ENCODE results near the gene GADD45G.

Gene GADD45G, protein sequence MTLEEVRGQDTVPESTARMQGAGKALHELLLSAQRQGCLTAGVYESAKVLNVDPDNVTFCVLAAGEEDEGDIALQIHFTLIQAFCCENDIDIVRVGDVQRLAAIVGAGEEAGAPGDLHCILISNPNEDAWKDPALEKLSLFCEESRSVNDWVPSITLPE

DNA sequence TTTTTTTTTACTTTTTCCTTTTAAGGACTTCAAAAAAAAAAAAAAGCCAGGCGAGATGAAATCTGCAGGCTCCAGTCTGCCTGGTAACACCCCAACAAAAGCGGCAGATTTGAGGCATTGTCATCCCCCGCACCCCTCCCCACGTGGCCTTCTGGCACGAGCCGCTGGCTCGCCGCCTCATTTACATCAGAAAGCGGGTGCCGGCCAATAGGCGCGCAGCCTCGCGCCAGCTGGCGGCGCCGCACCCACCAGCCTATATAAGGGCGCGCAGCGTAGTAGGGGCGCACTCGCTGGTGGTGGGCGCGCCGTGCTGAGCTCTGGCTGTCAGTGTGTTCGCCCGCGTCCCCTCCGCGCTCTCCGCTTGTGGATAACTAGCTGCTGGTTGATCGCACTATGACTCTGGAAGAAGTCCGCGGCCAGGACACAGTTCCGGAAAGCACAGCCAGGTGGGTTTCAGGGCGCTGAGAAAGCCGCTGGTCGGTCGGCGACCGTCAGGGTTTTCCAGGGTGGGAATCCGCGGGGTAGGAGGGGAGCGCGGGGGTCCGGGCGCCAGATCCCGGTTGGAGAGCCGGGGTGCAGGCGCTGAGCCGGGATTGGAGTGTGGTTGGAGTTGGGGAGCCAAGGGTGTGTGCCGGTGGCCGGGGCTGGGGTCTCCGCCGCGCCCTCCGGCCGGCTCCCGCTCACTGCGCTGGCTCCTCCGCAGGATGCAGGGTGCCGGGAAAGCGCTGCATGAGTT lies at the start of gene GADD45G:
TSS of gene GADD45G (plus strand) at position 284 of the 736 bp plus-strand sequence. CDS start at position 394, 110 bp downstream.
- DNase-seq (ENCODE audit: low read depth) = no peak

DNA sequence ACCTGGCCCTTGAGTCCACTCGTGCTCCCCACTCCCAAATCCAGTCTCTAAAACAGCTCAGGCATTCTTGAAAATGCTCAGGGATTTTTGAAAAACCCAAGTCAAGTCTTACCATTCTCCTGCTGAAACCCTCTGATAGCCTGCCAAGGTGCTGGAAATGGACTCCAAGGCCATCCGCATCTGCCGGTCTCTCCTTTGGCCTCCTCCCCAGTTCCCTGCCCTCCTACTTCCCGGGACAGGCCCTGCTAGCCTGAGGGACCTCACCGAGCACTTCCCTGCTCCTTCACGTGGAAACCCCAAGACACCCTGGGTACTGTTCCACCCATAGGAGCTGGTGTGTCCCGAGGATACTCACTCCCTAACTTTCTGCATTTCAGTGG lies 49.8 kb upstream of the GADD45G start:
- DNase-seq (ENCODE audit: low read depth) = no peak

DNA sequence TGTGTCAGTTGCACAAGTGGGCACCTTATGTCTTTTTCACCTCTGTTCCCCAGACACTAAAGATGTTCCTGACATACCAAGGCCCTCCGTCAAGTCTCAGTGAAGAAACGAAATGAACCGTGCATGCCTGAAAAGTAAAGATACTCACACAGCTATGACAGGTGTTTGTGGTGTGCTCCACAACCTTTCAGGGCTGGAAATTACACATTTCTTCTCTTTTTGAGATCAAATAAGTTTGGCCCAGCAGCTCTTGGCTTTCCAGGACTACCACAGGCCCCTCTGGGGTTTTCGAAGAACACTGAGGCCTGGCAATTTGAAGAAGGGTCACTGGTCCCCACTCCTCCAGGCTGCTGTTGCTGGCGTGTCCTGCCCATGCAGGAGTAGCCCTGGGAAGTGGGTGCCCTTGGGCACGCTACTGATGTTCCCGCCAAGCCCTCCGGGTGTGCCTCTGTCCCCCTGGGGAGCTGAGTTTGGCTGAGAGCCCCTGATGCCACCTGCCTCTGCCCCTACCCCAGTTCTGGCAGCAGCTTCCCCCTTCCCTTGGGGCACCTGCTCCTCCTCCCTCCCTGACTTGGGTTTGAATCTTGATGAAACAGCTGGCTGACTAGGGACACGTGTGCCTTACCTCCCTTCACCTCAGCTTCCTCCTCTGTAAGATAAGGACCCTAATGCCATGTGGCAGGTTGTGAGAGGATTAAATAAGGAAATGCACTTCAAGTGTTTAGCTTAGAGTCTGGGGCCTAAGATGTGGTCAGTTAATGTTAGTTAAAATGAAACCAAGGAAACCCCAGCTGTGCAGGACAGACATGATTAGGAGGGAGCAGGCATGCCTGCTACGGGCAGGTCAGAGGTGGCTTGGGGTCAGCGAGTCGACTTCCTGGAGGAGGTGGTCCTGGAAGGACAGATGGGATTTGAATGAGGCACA lies 49.1 kb upstream of the GADD45G start:
- no peak for DNase-seq (ENCODE audit: low read depth)

DNA sequence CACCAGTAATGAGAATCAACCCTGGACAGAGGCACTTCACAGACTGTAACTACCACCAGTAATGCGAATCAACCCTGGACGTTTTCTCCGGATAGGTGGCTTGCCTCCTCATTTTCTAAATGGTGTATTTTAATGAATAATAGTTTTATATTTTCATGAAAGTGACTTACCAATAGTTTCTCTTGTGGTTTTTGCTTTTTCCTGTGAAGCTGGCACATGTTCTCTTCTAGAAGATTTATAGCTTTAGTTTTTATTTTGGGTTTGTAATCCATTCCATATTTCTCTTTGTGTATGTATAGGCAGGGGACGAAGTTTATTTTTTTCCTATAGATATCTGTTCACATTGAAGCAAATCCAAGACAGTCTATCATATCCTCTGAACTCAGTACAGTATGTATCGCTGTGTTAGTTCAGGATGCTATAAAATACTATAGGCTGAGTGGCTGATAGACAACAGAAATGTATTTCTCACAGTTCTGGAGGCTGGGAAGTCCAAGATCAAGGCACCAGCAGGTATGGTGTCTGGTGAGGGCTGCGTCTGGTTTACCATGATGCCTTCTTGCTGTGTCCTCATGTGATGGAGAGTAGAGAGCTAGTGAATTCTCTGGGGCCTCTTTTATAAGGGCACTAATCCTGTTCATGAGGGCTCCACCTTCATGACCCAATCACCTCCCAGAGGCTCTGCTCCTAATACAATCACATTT lies 46.5 kb upstream of the GADD45G start:
- DNase-seq (ENCODE audit: low read depth) = no peak

DNA sequence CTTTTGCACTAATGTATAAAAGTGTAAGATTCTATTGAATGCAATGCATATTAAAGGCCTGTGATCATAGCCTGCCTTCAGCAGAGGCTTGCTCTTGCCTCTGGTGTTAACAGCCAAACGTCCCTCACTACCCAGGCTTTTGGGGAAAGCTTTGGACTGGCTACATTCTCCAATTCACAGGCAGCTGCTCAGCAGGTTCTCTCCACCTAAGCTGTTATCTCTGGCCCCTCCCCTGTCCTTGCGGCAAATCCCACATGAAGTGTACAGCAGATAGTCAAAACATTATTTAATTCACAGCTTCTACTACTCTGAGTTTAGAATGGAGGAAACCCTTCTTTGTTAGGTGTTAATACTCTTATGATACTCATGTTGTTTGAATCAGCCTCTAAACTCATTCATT lies 45.9 kb upstream of the GADD45G start:
- DNase-seq (ENCODE audit: low read depth) = no peak

DNA sequence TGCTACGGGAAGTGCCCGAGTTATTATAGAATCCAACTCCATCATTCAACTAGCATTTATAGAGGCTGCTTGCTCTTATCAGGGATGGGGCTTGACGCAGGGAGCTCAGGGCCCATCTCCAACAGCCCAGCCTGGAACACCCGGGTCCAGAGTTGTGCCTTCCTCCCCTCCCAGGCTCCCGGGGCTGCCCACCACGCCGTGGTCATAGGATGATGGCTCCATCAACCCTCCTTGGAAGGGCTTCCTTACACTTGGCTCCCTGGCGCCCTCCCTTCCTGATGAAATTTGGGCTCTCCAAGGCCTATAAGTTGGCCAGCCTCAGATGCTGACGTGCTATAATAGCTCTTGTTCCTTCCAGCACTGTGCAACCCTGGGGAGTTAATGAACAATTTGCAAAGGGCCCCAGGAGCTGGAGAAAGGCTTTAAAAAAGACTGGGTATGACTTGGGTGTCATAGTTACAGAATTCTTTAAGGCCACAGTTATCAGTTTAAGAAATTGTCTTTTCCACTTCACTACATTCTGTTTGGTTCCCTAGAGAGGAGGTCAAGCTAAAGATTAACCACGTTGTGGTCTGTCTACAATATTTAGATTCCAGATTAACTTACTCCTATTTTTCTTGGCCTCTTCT lies 42.5 kb upstream of the GADD45G start:
- DNase-seq (ENCODE audit: low read depth) = no peak

DNA sequence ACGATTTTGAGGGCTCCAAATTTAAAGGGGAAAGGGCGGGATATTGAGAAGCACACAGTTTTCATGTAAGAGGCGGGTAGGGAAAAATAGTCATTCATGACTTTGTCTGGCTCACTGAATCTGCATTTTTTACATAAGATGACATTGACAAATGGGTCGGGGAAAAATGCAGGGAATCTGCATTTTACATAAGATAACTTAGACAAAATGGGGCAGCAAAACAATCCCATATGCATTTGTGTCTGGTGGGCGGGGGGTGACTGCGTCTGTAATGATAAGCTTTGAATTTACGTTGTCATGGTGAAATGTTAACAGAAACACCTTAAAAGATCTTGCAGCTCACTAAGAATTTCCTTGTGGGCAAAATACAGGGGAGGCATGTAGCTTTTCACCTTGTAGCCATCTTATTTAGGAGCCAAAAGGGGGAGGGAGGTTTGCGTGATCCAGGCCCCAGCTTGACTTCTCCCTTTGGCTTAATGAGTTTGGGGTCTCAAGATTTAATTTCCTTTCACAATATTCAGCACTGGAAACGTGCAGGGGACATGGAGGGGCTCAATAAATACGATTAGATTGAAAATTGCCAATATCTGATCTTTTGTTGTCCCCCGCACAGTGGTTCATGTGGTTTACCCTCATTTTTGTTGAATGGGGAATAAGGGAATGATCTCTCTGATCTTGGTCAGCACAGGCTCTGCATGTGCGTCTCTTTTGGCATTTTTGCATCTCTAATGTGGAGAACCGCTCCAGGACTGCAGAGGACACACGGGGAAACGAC lies 41.1 kb upstream of the GADD45G start:
- DNase-seq (ENCODE audit: low read depth) = no peak

DNA sequence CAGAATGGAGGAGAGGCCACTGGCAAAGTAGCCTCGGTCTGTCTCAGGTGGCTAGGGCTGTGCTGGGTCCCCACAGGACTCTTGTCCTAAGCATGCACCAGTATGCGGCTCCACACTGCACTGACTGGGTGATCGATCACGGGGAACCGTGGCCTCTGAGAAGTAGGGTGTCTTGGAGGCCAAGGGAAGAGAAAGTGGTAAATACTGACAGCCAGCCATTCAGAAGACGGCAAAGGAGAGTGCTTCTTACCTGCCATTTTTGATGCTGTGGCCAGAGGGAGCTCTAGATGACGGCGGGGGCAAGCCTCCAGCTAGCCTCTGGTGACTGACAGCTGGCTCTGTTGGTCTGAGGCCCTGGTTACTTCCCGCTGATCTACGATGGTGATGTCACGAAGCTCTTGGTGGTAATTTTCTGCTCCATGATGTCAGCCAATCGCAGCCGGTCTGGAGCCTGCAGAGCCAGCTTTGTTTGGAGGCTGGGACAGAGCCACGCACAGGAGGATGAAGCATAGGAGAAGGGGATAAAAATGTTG lies 40.4 kb upstream of the GADD45G start:
- no peak for DNase-seq (ENCODE audit: low read depth)

DNA sequence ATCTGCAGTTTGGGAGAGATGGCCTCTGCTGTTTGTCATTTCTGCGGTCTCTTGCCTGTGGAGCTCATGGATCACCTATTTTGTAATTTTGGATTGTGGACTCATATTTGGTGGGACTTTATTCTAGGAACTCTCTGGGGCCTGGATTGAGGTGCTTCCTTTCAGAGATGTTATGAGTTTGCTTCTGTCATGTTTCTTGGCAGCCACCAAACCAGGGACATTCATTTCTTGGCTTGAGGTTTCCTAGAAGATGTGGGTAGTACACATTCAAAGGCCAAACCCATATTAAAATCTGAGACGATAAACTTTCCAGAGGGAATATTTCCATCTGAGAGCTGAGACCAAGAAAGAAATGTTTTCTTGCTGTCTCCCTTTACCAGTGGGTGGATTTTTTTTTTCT lies 37.2 kb upstream of the GADD45G start:
- DNase-seq (ENCODE audit: low read depth) = no peak

DNA sequence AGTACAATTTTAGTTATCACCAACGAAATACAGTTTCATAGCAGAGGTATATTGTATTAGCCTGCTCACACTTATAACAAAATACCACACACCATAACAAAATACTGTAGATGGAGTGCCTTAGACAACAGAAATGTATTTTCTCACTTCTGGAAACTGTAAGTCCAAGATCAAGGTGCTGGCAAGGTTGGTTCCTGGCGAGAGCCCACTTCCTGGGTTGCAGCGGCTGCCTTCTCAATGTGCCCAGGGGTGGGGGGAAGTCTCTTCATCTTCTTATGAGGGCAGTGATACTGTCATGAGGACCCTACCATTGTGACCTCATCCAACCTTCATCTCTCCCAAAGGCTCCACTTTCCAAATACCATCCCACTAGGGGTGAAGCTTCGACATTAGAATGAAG lies 30.5 kb upstream of the GADD45G start:
- no peak for DNase-seq (ENCODE audit: low read depth)

DNA sequence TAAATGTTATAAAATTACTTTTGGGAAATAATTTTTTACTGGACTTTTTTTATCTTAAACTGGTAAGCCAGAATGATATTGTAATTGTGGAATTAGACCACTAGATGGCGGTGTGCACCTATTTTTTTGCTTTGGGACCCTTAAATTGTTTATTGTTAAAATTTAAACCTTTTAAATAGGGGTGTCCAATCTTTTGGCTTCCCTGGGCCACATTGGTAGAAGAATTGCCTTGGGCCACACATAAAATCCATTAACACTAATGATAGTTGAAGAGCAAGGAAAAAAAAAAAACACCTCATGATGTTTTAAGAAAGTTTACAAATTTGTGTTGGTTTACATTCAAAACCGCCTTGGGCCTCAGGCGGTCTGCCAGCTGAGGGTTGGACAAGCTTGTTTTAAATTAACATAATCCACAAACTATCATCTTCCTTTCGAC lies 28.4 kb upstream of the GADD45G start:
- DNase-seq (ENCODE audit: low read depth) = no peak

DNA sequence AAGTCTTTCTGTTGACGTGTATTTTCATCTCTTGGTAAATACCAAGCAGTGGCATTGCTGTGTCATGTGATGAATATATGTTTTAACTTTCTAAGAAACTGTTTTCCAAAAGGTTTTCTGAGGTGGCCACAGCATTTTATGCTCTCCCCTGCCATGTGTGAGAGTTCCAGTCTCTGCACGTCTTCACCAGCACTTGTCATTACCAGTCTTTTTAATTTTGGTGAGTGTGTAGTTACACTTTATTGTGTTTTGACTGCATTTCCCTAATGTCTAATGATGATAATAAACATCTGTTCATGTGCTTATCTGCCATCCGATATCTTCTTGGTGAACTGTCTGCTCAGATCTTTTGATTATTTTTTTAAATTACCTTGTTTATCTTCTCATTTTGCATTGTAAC lies 27.4 kb upstream of the GADD45G start:
- no peak for DNase-seq (ENCODE audit: low read depth)

DNA sequence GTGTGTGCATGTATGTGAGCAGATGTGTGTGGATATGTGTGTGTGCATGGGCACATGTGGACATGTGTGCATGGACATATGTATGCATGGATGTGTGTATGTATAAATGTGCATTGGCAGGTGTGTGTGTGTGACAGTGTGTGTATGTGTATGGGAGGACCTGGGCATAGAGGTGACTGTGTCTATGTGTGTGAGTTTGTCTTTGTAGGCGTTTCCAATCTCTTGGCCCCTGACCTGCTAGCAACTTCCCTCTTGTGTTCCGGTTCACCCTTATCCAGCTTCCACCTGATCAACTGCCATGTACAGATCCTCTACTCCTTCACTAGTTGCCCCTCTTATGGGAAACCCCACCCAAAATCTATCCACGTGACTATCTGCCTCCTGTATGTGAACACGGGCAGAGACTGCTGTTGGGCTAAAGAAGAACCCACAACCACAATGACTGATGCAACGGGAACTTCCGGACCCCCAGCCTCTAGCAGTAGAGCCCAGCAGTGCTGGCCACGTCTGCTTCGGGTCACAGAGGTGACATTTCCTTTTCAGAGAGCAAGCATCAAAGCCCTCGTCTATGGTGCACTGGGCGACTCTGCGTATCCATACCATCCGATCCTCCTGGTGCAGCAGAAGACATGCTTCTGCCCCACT lies 24.9 kb upstream of the GADD45G start:
- no peak for DNase-seq (ENCODE audit: low read depth)

DNA sequence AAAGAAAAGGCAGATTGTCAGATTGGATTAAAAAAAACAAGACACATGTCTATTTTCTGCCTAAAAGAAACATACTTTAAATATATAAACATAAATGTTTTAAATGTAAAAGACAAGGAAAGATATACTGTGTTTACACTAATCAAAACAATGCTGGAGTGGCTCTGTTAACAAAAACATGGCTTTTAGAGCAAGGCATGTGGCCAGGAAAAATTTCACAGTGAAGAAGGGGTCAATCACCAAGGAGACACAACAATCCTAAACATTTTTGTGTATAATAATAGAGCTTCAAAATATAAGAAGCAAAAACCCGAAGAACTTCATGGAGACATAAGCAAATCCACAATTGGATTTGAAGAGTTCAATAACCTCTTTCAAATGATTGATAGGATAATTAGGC lies 18.5 kb upstream of the GADD45G start:
- no peak for DNase-seq (ENCODE audit: low read depth)

DNA sequence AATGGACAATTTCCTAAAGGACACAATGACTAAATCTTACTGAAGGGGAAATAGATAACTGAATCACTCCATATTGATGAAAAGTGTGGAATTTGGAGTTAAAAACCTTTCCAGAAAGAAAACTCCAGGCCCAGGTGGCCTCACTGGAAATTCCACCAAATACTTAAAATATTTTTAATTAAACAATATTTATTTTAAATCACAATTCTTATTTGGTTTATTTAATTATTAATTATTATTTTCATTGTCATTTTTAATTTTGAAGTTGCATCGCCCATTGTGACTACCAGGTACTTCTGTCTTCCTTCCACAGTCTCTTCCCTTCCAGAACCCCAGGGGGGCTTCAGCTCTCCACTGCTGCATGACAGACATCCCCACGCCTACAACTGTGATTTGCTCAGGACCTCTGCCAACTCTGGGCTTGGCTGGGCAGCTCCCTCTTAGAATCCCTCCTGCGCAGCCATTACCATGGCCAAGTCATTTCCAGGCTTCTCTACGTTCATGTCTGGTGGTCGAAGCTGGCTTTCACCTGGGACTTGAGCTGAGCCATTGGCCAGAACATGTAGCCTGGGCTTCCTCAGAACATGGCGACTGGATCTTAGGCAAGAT lies 16.4 kb upstream of the GADD45G start:
- DNase-seq (ENCODE audit: low read depth) = no peak

DNA sequence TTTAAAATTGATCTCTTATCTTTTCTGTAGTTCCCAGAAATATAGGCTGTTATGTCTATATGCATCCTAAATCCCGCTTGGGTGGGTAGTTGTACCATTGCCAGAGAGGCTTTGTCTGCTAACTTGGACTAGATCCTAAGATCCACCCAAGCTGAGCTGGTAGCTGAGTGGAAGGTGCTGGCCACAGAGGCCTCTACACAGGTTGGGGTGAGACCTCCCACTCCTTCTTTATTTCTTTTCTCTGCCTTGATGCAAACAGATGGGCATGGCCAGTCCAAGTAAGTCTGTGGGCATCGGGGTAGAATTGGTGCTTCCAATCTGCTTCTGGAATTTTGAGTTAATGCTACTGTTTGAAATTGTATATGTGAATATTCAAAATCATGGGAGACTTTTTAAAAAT lies 14.4 kb upstream of the GADD45G start:
- no peak for DNase-seq (ENCODE audit: low read depth)

DNA sequence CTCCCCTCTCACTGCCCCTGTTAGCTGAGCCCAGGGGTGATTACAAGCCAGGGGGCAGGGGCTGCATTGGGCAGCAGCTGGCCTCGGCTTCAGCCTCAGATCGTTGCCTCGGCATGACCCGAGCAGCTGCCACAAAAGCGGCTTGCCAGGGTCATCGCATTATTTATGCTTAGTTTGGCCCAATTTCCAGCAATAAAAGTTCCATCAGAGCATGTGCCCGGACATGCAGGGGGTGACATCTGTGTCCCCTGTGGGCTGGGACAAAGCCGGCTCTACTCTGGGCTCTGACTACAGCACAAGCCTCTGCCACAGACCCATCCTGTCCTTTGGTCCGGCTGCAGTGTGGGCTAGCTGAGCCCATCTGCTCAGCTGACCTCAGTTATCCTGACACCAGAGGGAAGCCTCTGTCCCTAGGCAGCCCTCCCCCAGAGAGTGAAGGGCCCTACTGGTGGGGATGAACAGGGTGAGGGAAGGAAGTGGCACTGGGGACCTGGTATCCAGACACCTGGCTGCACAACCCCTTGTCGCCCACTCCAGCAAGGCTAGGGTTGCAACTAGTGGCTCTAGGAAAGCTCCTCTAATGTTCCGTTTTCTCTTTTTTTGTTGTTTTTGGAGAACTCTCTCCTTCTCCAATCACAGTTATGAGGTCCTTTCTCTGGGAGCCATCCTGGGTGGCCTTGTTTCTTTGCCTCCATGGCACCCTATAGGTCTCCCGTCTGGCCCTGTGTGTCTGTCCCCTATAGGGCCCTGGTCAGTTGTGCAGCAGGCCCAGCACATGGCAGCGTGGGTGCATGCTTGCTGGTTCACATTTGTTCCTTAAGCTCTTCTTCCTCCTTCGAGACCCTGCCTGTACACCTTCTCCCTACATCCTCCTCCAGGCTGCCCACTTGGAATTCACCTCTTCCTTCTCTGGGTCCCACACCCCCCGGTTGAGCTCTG lies 13.3 kb upstream of the GADD45G start:
- no peak for DNase-seq (ENCODE audit: low read depth)

DNA sequence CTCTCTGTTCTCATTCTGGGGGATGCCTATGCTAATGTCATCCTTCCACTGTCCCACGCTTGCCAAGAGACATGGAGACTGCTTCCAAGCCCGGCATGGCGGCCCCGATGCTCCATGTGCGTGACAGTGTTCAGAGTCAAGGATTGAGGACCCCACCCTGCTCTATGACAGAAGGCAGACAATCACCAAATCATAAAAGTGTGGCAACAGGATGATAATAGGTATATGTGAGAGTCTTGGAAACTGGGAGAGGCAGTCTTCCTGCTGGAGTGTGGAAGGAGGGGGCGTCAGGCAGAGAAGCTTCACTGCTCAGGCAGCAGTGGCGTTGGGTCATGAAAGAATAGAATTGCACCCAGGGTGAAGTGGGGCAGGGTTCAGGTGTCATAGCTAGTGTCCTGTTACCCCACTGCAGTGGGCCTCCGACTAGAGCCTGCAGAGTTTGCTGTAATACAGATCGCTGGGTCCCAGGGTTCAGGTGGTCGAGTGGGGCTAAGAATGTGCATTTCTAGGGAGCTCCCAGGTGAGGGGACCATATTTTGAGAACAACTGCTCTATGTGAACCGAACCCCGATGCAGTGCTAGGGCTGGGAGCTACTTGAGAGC lies 12.5 kb upstream of the GADD45G start:
- no peak for DNase-seq (ENCODE audit: low read depth)
